Upper lobe of left lung (tissue), 4 donors: ENCODE data around the gene PDK1.

Experiments used
- CTCF ChIP-seq, 6 experiments: fragments of 450-650 bp in 4 of 6; fragments of 200-600 bp in 2 of 6; sonication (generic) in 2 of 6; IDR thresholded peaks; one replicate each; pipeline ENCODE4 v1.5.1; 2016 to 2019; ENCODE audit warnings: antibody characterized with exemption in 6 of 6
- EP300 ChIP-seq, 4 donors: sonication (generic); formaldehyde crosslinking; IDR thresholded peaks; one replicate each; pipeline ENCODE4 v1.5.1; 2017; ENCODE audit warnings: antibody characterized with exemption in 4 of 4, control low read depth in 2 of 4
- POLR2A ChIP-seq, 4 donors: fragments of 450-650 bp; IDR thresholded peaks; one replicate each; pipeline ENCODE4 v1.5.1; 2016 to 2017; ENCODE audit warnings: antibody characterized with exemption in 4 of 4, mild to moderate bottlenecking in 2 of 4
- POLR2AphosphoS5 ChIP-seq, 2 donors: sonication (generic); formaldehyde crosslinking; IDR thresholded peaks; one replicate each; pipeline ENCODE4 v1.5.1; 2017; ENCODE audit warnings: antibody characterized with exemption in 2 of 2

DNA sequence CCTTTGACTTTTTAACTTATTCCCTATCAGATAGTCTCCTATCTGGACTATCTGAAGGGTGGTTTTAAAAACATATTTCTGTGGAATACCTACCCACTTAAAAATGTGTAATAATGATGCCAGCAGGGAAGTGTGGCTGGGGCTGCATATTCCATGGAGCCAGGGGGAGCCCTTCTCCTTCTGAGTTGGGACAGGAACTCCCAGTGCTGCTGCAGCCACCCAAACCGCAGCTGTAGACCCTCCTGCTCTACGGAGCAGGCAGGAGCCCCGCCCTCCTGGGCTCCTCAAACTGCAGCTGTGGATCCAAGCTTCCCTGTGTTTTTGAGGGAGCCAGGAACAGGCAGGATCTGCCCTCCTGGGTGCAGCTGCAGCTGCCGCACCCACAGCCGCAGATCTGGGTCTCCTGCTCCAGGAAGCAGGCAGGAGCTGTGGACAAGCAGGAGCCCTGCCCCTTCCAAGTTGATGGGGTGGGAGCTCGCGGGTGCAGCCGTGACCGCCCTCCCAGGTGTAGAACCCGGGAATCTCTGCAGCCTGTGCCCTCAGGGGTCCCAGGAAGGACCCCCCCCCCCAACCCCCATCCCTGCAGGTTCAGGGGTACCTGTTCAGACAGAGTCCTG lies 57.8 kb downstream of the PDK1 start:
- no peak for TF ChIP-seq CTCF (IDR thresholded peaks at IDR 0.05)
- TF ChIP-seq EP300 (IDR thresholded peaks at IDR 0.05): no peak
- no peak for TF ChIP-seq POLR2A (IDR thresholded peaks at IDR 0.05)
- TF ChIP-seq POLR2AphosphoS5 (IDR thresholded peaks at IDR 0.05): no peak
